Body of pancreas (tissue), 4 donors: ENCODE measurements around the gene NKIRAS2.

Experiments used
- POLR2A ChIP-seq, 3 donors: fragments of 450-650 bp; IDR thresholded peaks; one replicate each; pipeline ENCODE4 v1.6.1; 2016; ENCODE audit warnings: antibody characterized with exemption in 3 of 3, mild to moderate bottlenecking in 2 of 3
- TF ChIP-seq, protein P1 (sequence below), 7 experiments: fragments of 450-650 bp in 4 of 7; fragments of 200-600 bp in 3 of 7; sonication (generic) in 3 of 7; IDR thresholded peaks; one replicate each; pipeline ENCODE4 v1.5.1; 2016 to 2019; ENCODE audit warnings: antibody characterized with exemption in 7 of 7

DNA sequence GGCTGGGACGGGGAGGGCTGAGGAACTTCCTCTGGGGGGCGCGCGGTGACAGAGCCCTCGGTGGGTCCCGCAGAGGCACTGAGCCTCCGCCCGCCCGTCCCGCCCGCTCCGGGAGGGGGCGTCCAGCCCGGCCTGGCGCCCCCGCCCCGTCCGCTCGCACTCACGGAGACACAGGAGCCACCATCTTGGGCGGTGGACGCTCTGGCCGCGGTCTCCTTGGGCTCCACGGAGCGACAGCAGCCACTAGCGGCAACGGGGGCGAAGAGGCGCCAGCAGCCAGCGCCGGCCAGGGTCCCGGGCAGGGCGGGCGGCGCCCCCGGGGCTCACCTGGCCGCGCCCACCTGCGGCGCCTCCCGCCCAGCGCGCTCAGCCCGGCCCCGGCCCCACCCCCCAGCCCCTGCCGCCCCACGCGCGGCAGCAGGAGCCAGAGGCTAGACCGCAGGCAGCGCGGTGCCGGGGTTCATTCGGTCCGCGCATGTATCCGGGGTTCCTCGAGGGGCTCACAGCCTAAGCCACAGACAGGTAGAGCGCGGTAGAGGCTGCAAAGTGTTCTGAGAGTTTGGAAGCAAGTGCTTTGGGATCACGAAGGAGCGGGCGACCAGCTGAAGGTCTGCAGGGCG is 30.6 kb downstream of the NKIRAS2 start, which contains the start of gene C17orf113:
- TF ChIP-seq, protein P1, sequence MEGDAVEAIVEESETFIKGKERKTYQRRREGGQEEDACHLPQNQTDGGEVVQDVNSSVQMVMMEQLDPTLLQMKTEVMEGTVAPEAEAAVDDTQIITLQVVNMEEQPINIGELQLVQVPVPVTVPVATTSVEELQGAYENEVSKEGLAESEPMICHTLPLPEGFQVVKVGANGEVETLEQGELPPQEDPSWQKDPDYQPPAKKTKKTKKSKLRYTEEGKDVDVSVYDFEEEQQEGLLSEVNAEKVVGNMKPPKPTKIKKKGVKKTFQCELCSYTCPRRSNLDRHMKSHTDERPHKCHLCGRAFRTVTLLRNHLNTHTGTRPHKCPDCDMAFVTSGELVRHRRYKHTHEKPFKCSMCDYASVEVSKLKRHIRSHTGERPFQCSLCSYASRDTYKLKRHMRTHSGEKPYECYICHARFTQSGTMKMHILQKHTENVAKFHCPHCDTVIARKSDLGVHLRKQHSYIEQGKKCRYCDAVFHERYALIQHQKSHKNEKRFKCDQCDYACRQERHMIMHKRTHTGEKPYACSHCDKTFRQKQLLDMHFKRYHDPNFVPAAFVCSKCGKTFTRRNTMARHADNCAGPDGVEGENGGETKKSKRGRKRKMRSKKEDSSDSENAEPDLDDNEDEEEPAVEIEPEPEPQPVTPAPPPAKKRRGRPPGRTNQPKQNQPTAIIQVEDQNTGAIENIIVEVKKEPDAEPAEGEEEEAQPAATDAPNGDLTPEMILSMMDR (IDR thresholded peaks at IDR 0.05): peak in 5 of 7 experiments; percentile 11 to 64 (median 38)
- TF ChIP-seq POLR2A (IDR thresholded peaks at IDR 0.05): peak; percentile 22 to 36 (median 24)
